Endothelial cell of umbilical vein (primary cell): ENCODE measurements around the gene NFIA. TPM values are rescaled to one million over a fixed set of nuclear protein-coding genes. Genes with fewer than 3 reads are reported as not detected.
A peak's percentile ranks its signal among the peaks of the same experiment; 100 is the strongest.

Experiments
- BruUV-seq: library from RNA; stranded (reverse); fragments of 400-500 nt; replicated peaks from 2 replicates; lab custom pipeline; 2021; lab: Mats Ljungman, UMichigan
- CTCF ChIA-PET: fragments of 300-600, 350-600 bp; sonication (Branson Sonifier 250); formaldehyde crosslinking; loops from one replicate; lab custom pipeline; 2021; ENCODE audit warnings: antibody characterized with exemption, inconsistent platforms; lab: Charles Lee
- POLR2A ChIA-PET: fragments of 300-600, 350-600 bp; sonication (Branson Sonifier 250); formaldehyde crosslinking; loops from one replicate; lab custom pipeline; 2021; ENCODE audit warnings: antibody characterized with exemption, inconsistent platforms; lab: Charles Lee
- DNase-seq: peaks from one replicate; pipeline ENCODE4 v3.0.0-alpha.2; 2011; ENCODE audit warnings: low read depth, low spot score
- FAIRE-seq: peaks from 2 replicates; lab custom pipeline; 2011; peaks lifted over from hg19 to GRCh38; lab: Jason Lieb, UNC
- H2AFZ ChIP-seq: 2 replicates; pipeline ENCODE4 v1.6.0; 2012; ENCODE audit warnings: low read depth, low read length, control low read depth, inconsistent platforms
- H3K27ac ChIP-seq: 2 replicates; pipeline ENCODE4 v1.5.1; 2011; ENCODE audit warnings: low read depth, mild to moderate bottlenecking, control low read depth, low read length, moderate library complexity; ENCODE audit not compliant: insufficient read depth
- H3K27me3 ChIP-seq, 2 experiments: 2 replicates each; pipeline versions ENCODE4 v1.6.0 to v1.6.1; 2011; ENCODE audit warnings: low read length in 2 of 2, mixed read lengths in 1 of 2; ENCODE audit not compliant: control insufficient read depth in 2 of 2, insufficient read depth in 2 of 2
- H3K36me3 ChIP-seq, 2 experiments: 2 replicates in 1 of 2; 3 replicates in 1 of 2; pipeline ENCODE4 v1.5.1; 2011; ENCODE audit warnings: low read length in 2 of 2, mild to moderate bottlenecking in 1 of 2, moderate library complexity in 1 of 2; ENCODE audit not compliant: control insufficient read depth in 2 of 2, insufficient read depth in 2 of 2; ENCODE audit errors: extremely low read depth in 1 of 2
- H3K4me1 ChIP-seq: 3 replicates; pipeline ENCODE4 v1.5.1; 2011; ENCODE audit warnings: mild to moderate bottlenecking, low read length; ENCODE audit not compliant: control insufficient read depth, insufficient read depth; ENCODE audit errors: extremely low read depth
- H3K4me2 ChIP-seq: 2 replicates; pipeline ENCODE4 v1.6.1; 2011; ENCODE audit warnings: low read length, control low read depth, mixed read lengths; ENCODE audit not compliant: insufficient read depth
- H3K4me3 ChIP-seq, 3 experiments: fragments of 200-600 bp in 1 of 3; sonication (generic), shearing (Covaris generic) in 1 of 3; replicated peaks in 1 of 3; 2 replicates each; pipeline ENCODE4 v1.5.1; 2011 to 2016; ENCODE audit warnings: control low read depth in 3 of 3, low read length in 3 of 3, mild to moderate bottlenecking in 2 of 3, inconsistent platforms in 1 of 3, low read depth in 1 of 3, moderate library complexity in 1 of 3; ENCODE audit not compliant: insufficient read depth in 1 of 3
- H3K79me2 ChIP-seq: 2 replicates; pipeline ENCODE4 v1.6.0; 2012; ENCODE audit warnings: low read length, inconsistent platforms; ENCODE audit not compliant: control insufficient read depth, insufficient read depth
- H3K9ac ChIP-seq: replicated peaks from 2 replicates; pipeline ENCODE3; 2011; ENCODE audit warnings: low read length, control low read depth; ENCODE audit not compliant: insufficient read depth; ENCODE audit errors: extremely low read depth
- H3K9me1 ChIP-seq: replicated peaks from 3 replicates; pipeline ENCODE4 v1.6.0; 2011; ENCODE audit warnings: mild to moderate bottlenecking, low read length; ENCODE audit not compliant: control insufficient read depth, insufficient read depth; ENCODE audit errors: extremely low read depth
- H3K9me3 ChIP-seq: replicated peaks from 2 replicates; pipeline ENCODE4 v1.5.1; 2012; ENCODE audit warnings: low read length, inconsistent platforms; ENCODE audit not compliant: control insufficient read depth, insufficient read depth
- H4K20me1 ChIP-seq: replicated peaks from 2 replicates; pipeline ENCODE3; 2011; ENCODE audit warnings: mild to moderate bottlenecking, low read length; ENCODE audit not compliant: control insufficient read depth, insufficient read depth; ENCODE audit errors: extremely low read depth
- CTCF ChIP-seq, 2 donors: IDR thresholded peaks; 1 replicate in 1 of 2; 2 replicates in 1 of 2; pipeline ENCODE4 v1.5.1; 2011; ENCODE audit warnings: low read length in 2 of 2, mild to moderate bottlenecking in 2 of 2, moderate library complexity in 2 of 2, control low read depth in 1 of 2, inconsistent platforms in 1 of 2, low read depth in 1 of 2; ENCODE audit not compliant: insufficient read depth in 1 of 2; ENCODE audit errors: extremely low read depth in 1 of 2
- GATA2 ChIP-seq: IDR thresholded peaks from 2 replicates; pipeline ENCODE4 v1.7.0; 2011; ENCODE audit warnings: low read depth, mild to moderate bottlenecking, moderate library complexity, mixed read lengths, low read length; ENCODE audit not compliant: insufficient read length, insufficient read depth
- MYC ChIP-seq: IDR thresholded peaks from one replicate; pipeline ENCODE4 v1.6.1; 2011; ENCODE audit warnings: mild to moderate bottlenecking, low read depth, low read length
- dilution Hi-C: fragments of 300-500 bp; cut with MboI; formaldehyde crosslinking; loops from one replicate; pipeline ENCODE4 v1.15.0; 2019; ENCODE audit warnings: low sequenced_read_pairs; ENCODE audit not compliant: extremely low pct_ligation_motif_present
- intact Hi-C: fragments of 100-400 bp; cut with micrococcal nuclease; formaldehyde crosslinking; loops from one replicate; pipeline ENCODE4 v1.10.0; 2022
- polyA plus RNA-seq, 4 experiments: library from polyadenylated mRNA; depleted of rRNA in 3 of 4; stranded (reverse) in 3 of 4; unstranded in 1 of 4; fragments of >200 nt; gene quantifications; 2 replicates each; pipeline versions ENCODE4 v1.2.1 to v1.2.3, GENCODE V29; 2011 to 2012; ENCODE audit warnings: missing spikeins in 1 of 4
- total RNA-seq: library from RNA; stranded (reverse); gene quantifications from 2 replicates; pipeline ENCODE4 v1.2.3, GENCODE V29; 2021

The NFIA gene
- total and polyA plus RNA-seq, 2 donors (not counting 3 experiments of a cell fraction or from before 2014, with no cell fraction given): 25.5 to 47.0 TPM

GRCh38 chr1:61403679-61404596, 321.6 kb downstream of the NFIA start:
- Histone ChIP-seq H3K9ac (peak overlapping the region; percentile 27), H2AFZ (peak overlapping the region; percentile 50), H3K36me3 (peaks cover 5 to 20% of the 10 kb centered on the region in 2 experiments)

More at GRCh38 chr1:61403679-61404596, 321.6 kb downstream of the NFIA start:
- TF ChIP-seq CTCF (IDR thresholded peaks at IDR 0.05; ENCODE audit: extremely low read depth in 1 of 2, insufficient read depth in 1 of 2, low read depth in 1 of 2, low read length in 2 of 2) (no peak), MYC (no peak), GATA2 (peak; percentile 32)
- Histone ChIP-seq H3K9me1 (no peaks in the 10 kb centered on the region), H3K9me3 (no peaks in the 10 kb centered on the region), H3K4me1 (peaks cover 23% of the 10 kb centered on the region), H4K20me1 (no peaks in the 10 kb centered on the region), H3K79me2 (no peaks in the 10 kb centered on the region), H3K27me3 (no peaks in the 10 kb centered on the region), H3K4me3 (peak overlapping the region in 1 of 3 experiments; percentile 0), H3K27ac (peak overlapping the region; percentile 91), H3K4me2 (peak overlapping the region; percentile 32)
- DNase-seq (peak; percentile 93), FAIRE-seq (peak; percentile 87)
- intact Hi-C loops: loop anchor here (1.0 kb wide), 3 partner anchors 14 to 49 kb away; no protein-coding TSS in a partner anchor
- ChIA-PET CTCF (interaction anchor here (0.6 to 1.8 kb wide), 5 partner anchors 11 to 1433 kb away, joined by 3 to 4 read pairs (median 3); no protein-coding TSS in a partner anchor), POLR2A (no interaction called here)
- dilution Hi-C loops: no loop called here
- TSS peak; percentile 73 for BruUV-seq
